Measurements from ENCODE around the gene OTX2. TPM values are rescaled to one million over a fixed set of nuclear protein-coding genes. Genes with fewer than 3 reads are reported as not detected.

OTX2 gene
- total RNA-seq, 2 experiments from 2014 or later: not detected

DNA sequence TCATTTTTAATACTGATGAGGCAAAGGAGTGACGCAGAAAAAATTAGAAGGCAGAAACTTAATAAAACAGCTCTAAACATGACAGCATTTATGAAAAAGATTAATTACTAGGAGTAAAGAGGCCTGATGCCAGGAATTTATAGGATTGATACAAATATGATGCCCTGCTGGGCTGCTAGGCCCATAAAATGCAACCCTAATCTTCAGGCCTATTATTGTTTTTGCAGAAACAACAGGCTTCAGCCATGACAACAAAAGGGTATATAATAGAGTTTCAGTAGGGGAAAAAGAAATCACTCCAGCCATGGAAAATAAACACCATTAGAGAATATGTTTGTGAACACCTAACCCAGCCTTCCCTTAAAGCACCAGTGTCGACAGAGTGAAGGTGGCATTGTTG is 50.6 kb downstream of the OTX2 start:
- intact Hi-C loops (cut with micrococcal nuclease; ENCODE audit: unreplicated experiment): no loop called here
- no peak overlapping the region for H2AFZ ChIP-seq (ENCODE audit: low read length)
- no peaks in the 10 kb centered on the region for H4K20me1 ChIP-seq (ENCODE audit: insufficient read depth, low read length)
- H3K4me2 ChIP-seq (ENCODE audit: low read length): no peak overlapping the region
- no peak for TF ChIP-seq EZH2phosphoT487 (IDR thresholded peaks at IDR 0.05; ENCODE audit: borderline replicate concordance, low read depth, low read length)
- TF ChIP-seq, protein P1, sequence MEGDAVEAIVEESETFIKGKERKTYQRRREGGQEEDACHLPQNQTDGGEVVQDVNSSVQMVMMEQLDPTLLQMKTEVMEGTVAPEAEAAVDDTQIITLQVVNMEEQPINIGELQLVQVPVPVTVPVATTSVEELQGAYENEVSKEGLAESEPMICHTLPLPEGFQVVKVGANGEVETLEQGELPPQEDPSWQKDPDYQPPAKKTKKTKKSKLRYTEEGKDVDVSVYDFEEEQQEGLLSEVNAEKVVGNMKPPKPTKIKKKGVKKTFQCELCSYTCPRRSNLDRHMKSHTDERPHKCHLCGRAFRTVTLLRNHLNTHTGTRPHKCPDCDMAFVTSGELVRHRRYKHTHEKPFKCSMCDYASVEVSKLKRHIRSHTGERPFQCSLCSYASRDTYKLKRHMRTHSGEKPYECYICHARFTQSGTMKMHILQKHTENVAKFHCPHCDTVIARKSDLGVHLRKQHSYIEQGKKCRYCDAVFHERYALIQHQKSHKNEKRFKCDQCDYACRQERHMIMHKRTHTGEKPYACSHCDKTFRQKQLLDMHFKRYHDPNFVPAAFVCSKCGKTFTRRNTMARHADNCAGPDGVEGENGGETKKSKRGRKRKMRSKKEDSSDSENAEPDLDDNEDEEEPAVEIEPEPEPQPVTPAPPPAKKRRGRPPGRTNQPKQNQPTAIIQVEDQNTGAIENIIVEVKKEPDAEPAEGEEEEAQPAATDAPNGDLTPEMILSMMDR (conservative IDR thresholded peaks at IDR 0.05; ENCODE audit: low read length): no peak
- no peaks in the 10 kb centered on the region for H3K9me2 ChIP-seq (ENCODE audit: insufficient read depth, low read length)
- no peak overlapping the region for H3K27ac ChIP-seq (ENCODE audit: low read depth, low read length, poor library complexity, severe bottlenecking)
- ChIA-PET CTCF (ENCODE audit: unreplicated experiment) (no interaction called here), POLR2A (no interaction called here)
- H3K4me1 ChIP-seq (ENCODE audit: insufficient read depth, low read length, poor library complexity, severe bottlenecking): no peaks in the 10 kb centered on the region
- H3K9me3 ChIP-seq (ENCODE audit: low read length): no peaks in the 10 kb centered on the region
- no peak for DNase-seq (ENCODE audit: low spot score)
- no TSS peak for BruUV-seq (replicated peaks)
- no peaks in the 10 kb centered on the region for H3K36me3 ChIP-seq (ENCODE audit: insufficient read depth, low read length)
- no peak overlapping the region for H3K4me3 ChIP-seq (ENCODE audit: low read depth, low read length, poor library complexity, severe bottlenecking)
- H3K79me2 ChIP-seq (ENCODE audit: insufficient read depth, low read depth, low read length): no peaks in the 10 kb centered on the region

DNA sequence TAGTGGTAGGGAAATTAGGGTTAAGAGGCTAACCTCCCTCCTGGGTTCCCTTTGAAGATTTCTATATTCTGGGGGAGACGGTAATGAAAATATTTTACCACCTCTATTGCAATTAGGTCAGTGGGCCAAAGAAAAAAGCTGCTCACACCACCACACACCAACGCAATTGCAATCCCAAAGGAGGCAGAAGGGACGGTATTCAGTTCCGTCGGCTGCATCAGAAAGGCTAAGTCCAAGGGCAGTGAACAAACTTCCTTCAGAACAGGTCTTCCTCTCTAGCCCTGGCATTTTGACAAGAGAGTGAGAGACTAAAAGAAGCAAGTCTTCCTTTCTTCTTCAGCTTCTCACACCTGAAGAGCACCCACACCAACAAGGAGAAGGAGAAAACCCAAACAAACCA is 51.2 kb downstream of the OTX2 start:
- H3K79me2 ChIP-seq (ENCODE audit: insufficient read depth, low read depth, low read length): no peaks in the 10 kb centered on the region
- no peak overlapping the region for H3K4me3 ChIP-seq (ENCODE audit: low read depth, low read length, poor library complexity, severe bottlenecking)
- no peaks in the 10 kb centered on the region for H3K36me3 ChIP-seq (ENCODE audit: insufficient read depth, low read length)
- no peak overlapping the region for H3K27ac ChIP-seq (ENCODE audit: low read depth, low read length, poor library complexity, severe bottlenecking)
- BruUV-seq (replicated peaks): no TSS peak
- no peaks in the 10 kb centered on the region for H3K9me3 ChIP-seq (ENCODE audit: low read length)
- CTCF ChIA-PET (ENCODE audit: unreplicated experiment): no interaction called here
- POLR2A ChIA-PET: no interaction called here
- no peaks in the 10 kb centered on the region for H3K9me2 ChIP-seq (ENCODE audit: insufficient read depth, low read length)
- no peaks in the 10 kb centered on the region for H4K20me1 ChIP-seq (ENCODE audit: insufficient read depth, low read length)
- DNase-seq (ENCODE audit: low spot score): no peak
- no peaks in the 10 kb centered on the region for H3K4me1 ChIP-seq (ENCODE audit: insufficient read depth, low read length, poor library complexity, severe bottlenecking)
- H2AFZ ChIP-seq (ENCODE audit: low read length): no peak overlapping the region
- intact Hi-C loops (cut with micrococcal nuclease; ENCODE audit: unreplicated experiment): no loop called here
- H3K4me2 ChIP-seq (ENCODE audit: low read length): no peak overlapping the region
- no peak for TF ChIP-seq EZH2phosphoT487 (IDR thresholded peaks at IDR 0.05; ENCODE audit: borderline replicate concordance, low read depth, low read length)
- TF ChIP-seq, protein P1 (conservative IDR thresholded peaks at IDR 0.05; ENCODE audit: low read length): no peak

DNA sequence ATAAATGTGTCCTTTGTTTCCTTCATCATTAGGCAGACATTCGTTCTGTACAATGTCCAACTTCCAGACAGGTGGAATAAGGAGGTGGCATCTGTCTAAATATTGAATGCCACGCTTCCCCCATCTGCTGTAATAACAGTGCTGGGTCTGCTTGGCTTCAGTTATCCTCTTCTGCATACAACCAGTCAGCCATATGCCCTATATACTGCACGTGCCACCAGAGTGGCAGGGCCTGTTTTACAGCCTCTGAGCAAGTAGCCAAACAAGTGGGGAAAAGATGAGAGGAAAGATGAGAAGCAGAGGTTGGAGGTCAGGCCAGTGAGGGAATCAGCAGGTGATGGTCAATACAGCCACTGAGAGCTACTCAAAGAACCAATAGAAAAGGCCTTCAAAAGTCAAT is 55.4 kb downstream of the OTX2 start:
- H3K36me3 ChIP-seq (ENCODE audit: insufficient read depth, low read length): no peaks in the 10 kb centered on the region
- DNase-seq (ENCODE audit: low spot score): no peak
- H3K9me3 ChIP-seq (ENCODE audit: low read length): no peaks in the 10 kb centered on the region
- H3K4me2 ChIP-seq (ENCODE audit: low read length): no peak overlapping the region
- TF ChIP-seq EZH2phosphoT487 (IDR thresholded peaks at IDR 0.05; ENCODE audit: borderline replicate concordance, low read depth, low read length): no peak
- TF ChIP-seq, protein P1 (conservative IDR thresholded peaks at IDR 0.05; ENCODE audit: low read length): no peak
- H3K4me1 ChIP-seq (ENCODE audit: insufficient read depth, low read length, poor library complexity, severe bottlenecking): no peaks in the 10 kb centered on the region
- no peaks in the 10 kb centered on the region for H3K9me2 ChIP-seq (ENCODE audit: insufficient read depth, low read length)
- ChIA-PET POLR2A (no interaction called here), CTCF (ENCODE audit: unreplicated experiment) (no interaction called here)
- no TSS peak for BruUV-seq (replicated peaks)
- H3K27ac ChIP-seq (ENCODE audit: low read depth, low read length, poor library complexity, severe bottlenecking): no peak overlapping the region
- H2AFZ ChIP-seq (ENCODE audit: low read length): no peak overlapping the region
- H3K79me2 ChIP-seq (ENCODE audit: insufficient read depth, low read depth, low read length): no peaks in the 10 kb centered on the region
- intact Hi-C loops (cut with micrococcal nuclease; ENCODE audit: unreplicated experiment): no loop called here
- H3K4me3 ChIP-seq (ENCODE audit: low read depth, low read length, poor library complexity, severe bottlenecking): no peak overlapping the region
- no peaks in the 10 kb centered on the region for H4K20me1 ChIP-seq (ENCODE audit: insufficient read depth, low read length)
